WTC11 (cell line): ENCODE results near the gene NLRP7.

ENCODE experiments used
- CTCF ChIP-seq: fragments of 200-600 bp; IDR thresholded peaks from 2 replicates; pipeline ENCODE4 v1.8.0; 2022; ENCODE audit warnings: antibody characterized with exemption
- KAT7 ChIP-seq: sonication (generic); formaldehyde crosslinking; IDR thresholded peaks from 2 replicates; pipeline ENCODE4 v1.8.1; 2023; ENCODE audit warnings: missing genetic modification reagents, mild to moderate bottlenecking, borderline replicate concordance
- MAX ChIP-seq: sonication (generic); formaldehyde crosslinking; IDR thresholded peaks from 2 replicates; pipeline ENCODE4 v1.8.0; 2022; ENCODE audit warnings: mild to moderate bottlenecking, missing genetic modification reagents
- NR1H2 ChIP-seq: sonication (generic); formaldehyde crosslinking; IDR thresholded peaks from 2 replicates; pipeline ENCODE4 v1.9.0; 2021; ENCODE audit warnings: mild to moderate bottlenecking, moderate library complexity, missing genetic modification reagents
- SMAD4 ChIP-seq: sonication (generic); formaldehyde crosslinking; IDR thresholded peaks from 2 replicates; pipeline ENCODE4 v1.8.0; 2022; ENCODE audit warnings: mild to moderate bottlenecking, missing genetic modification reagents
- USF1 ChIP-seq: sonication (generic); formaldehyde crosslinking; IDR thresholded peaks from 2 replicates; pipeline ENCODE4 v1.8.0; 2022; ENCODE audit warnings: mild to moderate bottlenecking, missing genetic modification reagents

- TF ChIP-seq USF1 (no peak), SMAD4 (CRISPR knock-in tag) (no peak), MAX (CRISPR knock-in tag) (no peak), KAT7 (no peak), NR1H2 (CRISPR knock-in tag) (no peak), CTCF (no peak)
These were observed 45.3 kb downstream of the NLRP7 start for GRCh38 chr19:54902061-54902460.
